ENCODE measurements around the gene RANBP3. TPM values are rescaled to one million over a fixed set of nuclear protein-coding genes. Genes with fewer than 3 reads are reported as not detected.
A peak's percentile ranks its signal among the peaks of the same experiment; 100 is the strongest.

The RANBP3 gene
- total RNA-seq, 2 donors from 2014 or later, result 52.1 to 62.7 TPM

GRCh38 chr19:5974721-5975387 is 3.1 kb downstream of the RANBP3 start:
- no peak overlapping the region for H3K9ac ChIP-seq (ENCODE audit: low read depth in 2 of 2, low read length in 2 of 2)
- TF ChIP-seq CTCF (IDR thresholded peaks at IDR 0.05), result no peak
- H3K36me3 ChIP-seq, result no peaks in the 10 kb centered on the region
- no peaks in the 10 kb centered on the region for H3K9me3 ChIP-seq
- peak; percentile 60 for DNase-seq
- intact Hi-C loops (cut with DNase I), result no loop called here
- no peaks in the 10 kb centered on the region for H3K27me3 ChIP-seq
- peak overlapping the region; percentile 7 for H3K27ac ChIP-seq
- H3K4me3 ChIP-seq, result no peak overlapping the region
- H3K4me1 ChIP-seq, result peaks cover 22% of the 10 kb centered on the region

- Histone ChIP-seq H3K4me1 (peaks cover 22% of the 10 kb centered on the region), H3K9ac (ENCODE audit: low read depth in 2 of 2, low read length in 2 of 2) (no peak overlapping the region), H3K36me3 (no peaks in the 10 kb centered on the region)
Observed at GRCh38 chr19:5973867-5974635, 3.9 kb downstream of the RANBP3 start.

GRCh38 chr19:5973376-5973775 is 4.6 kb downstream of the RANBP3 start:
- peaks cover 26% of the 10 kb centered on the region for H3K4me1 ChIP-seq
- DNase-seq, result no peak
- no peak overlapping the region for H3K4me3 ChIP-seq
- no peak overlapping the region for H3K27ac ChIP-seq
- intact Hi-C loops (cut with DNase I), result no loop called here
- no peak overlapping the region for H3K9ac ChIP-seq (ENCODE audit: low read depth in 2 of 2, low read length in 2 of 2)
- no peaks in the 10 kb centered on the region for H3K27me3 ChIP-seq
- no peak for TF ChIP-seq CTCF (IDR thresholded peaks at IDR 0.05)
- H3K36me3 ChIP-seq, result no peaks in the 10 kb centered on the region
- no peaks in the 10 kb centered on the region for H3K9me3 ChIP-seq

More at GRCh38 chr19:5973867-5974635, 3.9 kb downstream of the RANBP3 start:
- Histone ChIP-seq H3K4me3 (no peak overlapping the region), H3K9me3 (no peaks in the 10 kb centered on the region), H3K27ac (no peak overlapping the region), H3K27me3 (no peaks in the 10 kb centered on the region)
- TF ChIP-seq CTCF (IDR thresholded peaks at IDR 0.05), result no peak
- DNase-seq, result no peak
- intact Hi-C loops (cut with DNase I), result no loop called here

GRCh38 chr19:5972355-5972731 is 5.6 kb downstream of the RANBP3 start:
- Histone ChIP-seq H3K4me1 (peaks cover 30% of the 10 kb centered on the region), H3K27ac (no peak overlapping the region), H3K27me3 (no peaks in the 10 kb centered on the region), H3K36me3 (no peaks in the 10 kb centered on the region), H3K4me3 (no peak overlapping the region), H3K9ac (ENCODE audit: low read depth in 2 of 2, low read length in 2 of 2) (no peak overlapping the region), H3K9me3 (no peaks in the 10 kb centered on the region)
- no peak for DNase-seq
- intact Hi-C loops (cut with DNase I), result no loop called here
- no peak for TF ChIP-seq CTCF (IDR thresholded peaks at IDR 0.05)

- H3K9me3 ChIP-seq, result no peaks in the 10 kb centered on the region
- H3K27ac ChIP-seq, result no peak overlapping the region
- H3K4me1 ChIP-seq, result peaks cover 27% of the 10 kb centered on the region
- no peak overlapping the region for H3K4me3 ChIP-seq
- no peaks in the 10 kb centered on the region for H3K36me3 ChIP-seq
- intact Hi-C loops (cut with DNase I), result no loop called here
- no peak for DNase-seq
- TF ChIP-seq CTCF (IDR thresholded peaks at IDR 0.05), result no peak
- H3K9ac ChIP-seq (ENCODE audit: low read depth in 2 of 2, low read length in 2 of 2), result no peak overlapping the region
- H3K27me3 ChIP-seq, result no peaks in the 10 kb centered on the region
Observed at GRCh38 chr19:5971714-5972354, 6.1 kb downstream of the RANBP3 start.
